Upper lobe of left lung (tissue), 6 donors: ENCODE results near the gene ATP5MK. TPM values are rescaled to one million over a fixed set of nuclear protein-coding genes. Genes with fewer than 3 reads are reported as not detected.
A peak's percentile ranks its signal among the peaks of the same experiment; 100 is the strongest.

Experiments
- ATAC-seq, 2 donors: fragments of 200-7000 bp; cut with Tn5 transposase; one replicate each; pipeline ENCODE4 v1.9.1; 2022; ENCODE audit warnings: mild to moderate bottlenecking in 2 of 2, moderate library complexity in 2 of 2; ENCODE audit not compliant: low FRiP score in 2 of 2
- DNase-seq, 2 donors: peaks; one replicate each; pipeline ENCODE4 v3.0.0-alpha.2; 2019 to 2020
- H3K27ac ChIP-seq, 4 donors: fragments of 200-600 bp; sonication (generic); one replicate each; pipeline ENCODE4 v1.5.1; 2016 to 2019
- H3K27me3 ChIP-seq, 4 donors: fragments of 200-600 bp; sonication (generic); one replicate each; pipeline ENCODE4 v1.5.1; 2017 to 2019
- H3K36me3 ChIP-seq, 4 donors: fragments of 200-600 bp; sonication (generic); one replicate each; pipeline ENCODE4 v1.5.1; 2016 to 2019
- H3K4me1 ChIP-seq, 4 donors: fragments of 200-600 bp; sonication (generic); one replicate each; pipeline ENCODE4 v1.5.1; 2018 to 2019
- H3K4me3 ChIP-seq, 4 donors: fragments of 200-600 bp; sonication (generic); one replicate each; pipeline ENCODE4 v1.5.1; 2017 to 2019; ENCODE audit warnings: mild to moderate bottlenecking in 2 of 4, moderate library complexity in 1 of 4
- H3K9me3 ChIP-seq, 4 donors: fragments of 200-600 bp; sonication (generic); one replicate each; pipeline ENCODE4 v1.5.1; 2018 to 2019
- CTCF ChIP-seq, 6 experiments: fragments of 450-650 bp in 4 of 6; fragments of 200-600 bp in 2 of 6; sonication (generic) in 2 of 6; IDR thresholded peaks; one replicate each; pipeline ENCODE4 v1.5.1; 2016 to 2019; ENCODE audit warnings: antibody characterized with exemption in 6 of 6
- EP300 ChIP-seq, 4 donors: sonication (generic); formaldehyde crosslinking; IDR thresholded peaks; one replicate each; pipeline ENCODE4 v1.5.1; 2017; ENCODE audit warnings: antibody characterized with exemption in 4 of 4, control low read depth in 2 of 4
- POLR2A ChIP-seq, 4 donors: fragments of 450-650 bp; IDR thresholded peaks; one replicate each; pipeline ENCODE4 v1.5.1; 2016 to 2017; ENCODE audit warnings: antibody characterized with exemption in 4 of 4, mild to moderate bottlenecking in 2 of 4
- POLR2AphosphoS5 ChIP-seq, 2 donors: sonication (generic); formaldehyde crosslinking; IDR thresholded peaks; one replicate each; pipeline ENCODE4 v1.5.1; 2017; ENCODE audit warnings: antibody characterized with exemption in 2 of 2
- WGBS, 2 donors: methylation state at CpG; one replicate each; pipeline ENCODE4 v1.1.5; 2017 to 2018; 5-methylcytosine and 5-hydroxymethylcytosine counted together
- total RNA-seq, 6 donors: library from RNA; depleted of rRNA in 4 of 6; stranded (reverse); fragments of >200 nt in 4 of 6; gene quantifications; one replicate each; pipeline versions ENCODE4 v1.1.0 to v1.2.1, GENCODE V29; 2016 to 2021
- donor health status: DM: no; HTN: no; CAD: no; lungs with moderate emphysema.
- donor health status: DM: no; HTN: yes; CAD: no; lungs with severe emphysema.

ATP5MK gene
- total RNA-seq = 100 to 1,000 TPM in 4 of 6 donors, 1 to 10 TPM in 2; 5.1 to 218 (median 164) TPM

- Histone ChIP-seq H3K27me3 (no peaks in the 10 kb centered on the region), H3K27ac (peak within 1 kb of the TSS; percentile 77 to 91 (median 82)), H3K36me3 (peaks cover 6 to 48% (median 20%) of the 10 kb centered on the region in 4 donors), H3K9me3 (no peaks in the 10 kb centered on the region), H3K4me3 (peak within 1 kb of the TSS; percentile 70 to 96 (median 92)), H3K4me1 (peaks cover 18 to 41% (median 28%) of the 10 kb centered on the region in 4 donors)
- 1% methylated on average over 35 to 56 of the region's 56 CpGs for WGBS, 2 donors
- TF ChIP-seq POLR2AphosphoS5 (IDR thresholded peaks at IDR 0.05) (peak; percentile 77 to 81), EP300 (IDR thresholded peaks at IDR 0.05) (no peak), POLR2A (IDR thresholded peaks at IDR 0.05) (peak in 3 of 4 donors; percentile 33 to 73 (median 62)), CTCF (IDR thresholded peaks at IDR 0.05) (peak in 3 of 6 experiments; percentile 18 to 25 (median 20))
- ATAC-seq (peak; percentile 100), DNase-seq (peak; percentile 95 to 99)
These were observed at the start of gene ATP5MK, which contains the start of gene PDCD11 for GRCh38 chr10:103396067-103396788. TSS of gene ATP5MK (minus strand) at chr10:103396475. CDS start at chr10:103392457, 4,018 bp downstream. TSS of gene PDCD11 (plus strand) at chr10:103396626. CDS start at chr10:103398427, 1,801 bp downstream.

GRCh38 chr10:103445366-103445765 is 49.1 kb upstream of the ATP5MK start:
- H3K36me3 ChIP-seq = peaks cover 19 to 91% (median 80%) of the 10 kb centered on the region in 4 donors
- WGBS, 2 donors = 82 to 88% methylated on average over 9 of the region's 9 CpGs
- H3K4me3 ChIP-seq = no peak overlapping the region
- no peaks in the 10 kb centered on the region for H3K27me3 ChIP-seq
- TF ChIP-seq CTCF (IDR thresholded peaks at IDR 0.05) = no peak
- no peak for TF ChIP-seq POLR2A (IDR thresholded peaks at IDR 0.05)
- TF ChIP-seq EP300 (IDR thresholded peaks at IDR 0.05) = no peak
- no peak for TF ChIP-seq POLR2AphosphoS5 (IDR thresholded peaks at IDR 0.05)
- no peaks in the 10 kb centered on the region for H3K9me3 ChIP-seq
- ATAC-seq (no peak), DNase-seq (no peak)
- peak overlapping the region; percentile 58 to 75 (median 66) for H3K27ac ChIP-seq
- peaks cover 17 to 35% (median 23%) of the 10 kb centered on the region in 4 donors for H3K4me1 ChIP-seq

- no peaks in the 10 kb centered on the region for H3K27me3 ChIP-seq
- H3K36me3 ChIP-seq = peaks cover 23 to 93% (median 84%) of the 10 kb centered on the region in 4 donors
- ATAC-seq = no peak
- H3K9me3 ChIP-seq = no peaks in the 10 kb centered on the region
- H3K4me1 ChIP-seq = peaks cover 8 to 26% (median 14%) of the 10 kb centered on the region in 4 donors
- TF ChIP-seq EP300 (IDR thresholded peaks at IDR 0.05) = no peak
- no peak for TF ChIP-seq CTCF (IDR thresholded peaks at IDR 0.05)
- no peak for TF ChIP-seq POLR2AphosphoS5 (IDR thresholded peaks at IDR 0.05)
- TF ChIP-seq POLR2A (IDR thresholded peaks at IDR 0.05) = no peak
- DNase-seq = no peak
- no peak overlapping the region for H3K4me3 ChIP-seq
- 86 to 90% methylated on average over 6 to 10 of the region's 10 CpGs for WGBS, 2 donors
- peak overlapping the region in 2 of 4 donors; percentile 58 to 75 for H3K27ac ChIP-seq
These were observed 48.2 kb upstream of the ATP5MK start for GRCh38 chr10:103444478-103444877.

GRCh38 chr10:103443475-103444185 is 47.4 kb upstream of the ATP5MK start:
- 87 to 92% methylated on average over 21 to 23 of the region's 23 CpGs for WGBS, 2 donors
- Histone ChIP-seq H3K4me1 (peaks cover 0 to 18% (median 9%) of the 10 kb centered on the region in 4 donors), H3K27ac (peak overlapping the region in 3 of 4 donors; percentile 9 to 43 (median 13)), H3K4me3 (no peak overlapping the region), H3K27me3 (no peaks in the 10 kb centered on the region), H3K36me3 (peaks cover 25 to 98% (median 88%) of the 10 kb centered on the region in 4 donors), H3K9me3 (no peaks in the 10 kb centered on the region)
- DNase-seq (no peak), ATAC-seq (no peak)
- TF ChIP-seq POLR2A (IDR thresholded peaks at IDR 0.05) = no peak
- TF ChIP-seq CTCF (IDR thresholded peaks at IDR 0.05) = no peak
- no peak for TF ChIP-seq EP300 (IDR thresholded peaks at IDR 0.05)
- TF ChIP-seq POLR2AphosphoS5 (IDR thresholded peaks at IDR 0.05) = no peak
